HG03378 (cell line): Measurements from ENCODE around the gene POLR3GL.
A peak's percentile ranks its signal among the peaks of the same experiment; 100 is the strongest.
"Not testable (repeated sequence)": the region's sequence is repeated elsewhere in the genome, so short reads cannot be mapped to it uniquely, and the experiment has no call there.

ENCODE experiments used
- ATAC-seq: cut with Tn5 transposase; IDR thresholded peaks from one replicate; pipeline ENCODE4 v1.9.1; 2021; ENCODE audit warnings: mild to moderate bottlenecking, moderate library complexity; ENCODE audit not compliant: unreplicated experiment

The POLR3GL gene, protein sequence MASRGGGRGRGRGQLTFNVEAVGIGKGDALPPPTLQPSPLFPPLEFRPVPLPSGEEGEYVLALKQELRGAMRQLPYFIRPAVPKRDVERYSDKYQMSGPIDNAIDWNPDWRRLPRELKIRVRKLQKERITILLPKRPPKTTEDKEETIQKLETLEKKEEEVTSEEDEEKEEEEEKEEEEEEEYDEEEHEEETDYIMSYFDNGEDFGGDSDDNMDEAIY

DNA sequence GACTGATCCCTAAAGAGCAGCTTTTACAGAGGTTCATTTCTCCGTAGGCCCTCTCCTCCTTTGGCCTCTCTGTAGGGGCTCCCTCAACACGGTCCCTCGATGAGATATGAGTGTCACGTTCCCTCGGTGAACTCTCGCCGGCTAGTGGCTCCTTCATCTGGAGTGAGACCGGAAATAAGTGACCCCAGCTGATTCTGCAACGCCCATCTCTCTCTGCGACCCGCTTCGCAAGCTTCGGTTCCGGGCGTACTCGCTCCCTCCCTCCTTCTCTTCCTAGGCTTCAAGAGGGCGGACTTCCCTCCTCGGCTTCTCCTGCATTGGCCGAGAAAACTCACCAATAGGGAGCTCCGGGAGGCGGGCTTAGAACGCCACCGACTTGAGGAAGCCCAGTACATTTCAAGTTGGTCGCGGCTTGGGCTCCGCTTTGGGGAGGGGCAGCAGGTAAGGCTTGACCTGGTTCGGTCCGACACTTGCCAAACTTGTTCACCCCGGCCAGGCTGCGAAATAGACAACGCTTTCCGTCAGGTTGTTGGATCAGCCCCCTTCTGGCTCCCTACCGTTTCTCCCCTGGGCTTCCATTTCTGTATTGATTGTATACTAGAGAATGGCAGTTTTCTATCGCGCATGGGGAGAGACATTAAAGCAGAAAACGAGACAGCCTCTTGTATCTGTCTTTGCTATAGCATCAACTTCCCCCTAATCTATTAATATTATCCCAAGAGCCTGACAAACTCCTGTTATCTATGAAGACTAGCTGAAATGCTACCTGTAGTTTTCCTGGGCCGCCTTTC is at the start of gene POLR3GL, which contains the start of gene ANKRD34A:
TSS of gene POLR3GL (plus strand) at position 363 of the 791 bp plus-strand sequence. CDS start 10,176 bp downstream, outside the sequence.
TSS of gene ANKRD34A (minus strand) at position 248 of the 791 bp plus-strand sequence. CDS start 2,816 bp downstream, outside the sequence.
- peak; percentile 80 for ATAC-seq

DNA sequence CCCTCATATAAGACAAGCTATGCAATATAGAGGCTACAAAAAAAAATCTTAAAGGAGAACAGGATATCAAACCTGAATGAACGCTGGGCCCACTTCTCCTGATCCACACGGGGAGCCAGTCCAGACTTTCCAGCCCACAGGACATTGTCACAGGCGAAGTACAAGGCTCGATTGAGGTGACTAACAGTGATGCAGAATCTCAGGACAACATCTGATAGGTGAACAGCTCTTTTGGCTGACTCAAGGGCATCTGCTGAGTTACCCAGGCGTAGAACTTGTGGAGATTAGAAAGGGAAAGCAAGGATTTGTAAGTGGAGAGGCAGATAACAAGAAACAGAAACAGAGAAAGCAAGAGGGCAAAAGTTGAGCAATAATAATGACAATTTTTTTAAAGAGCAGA is 47.7 kb upstream of the POLR3GL start:
- ATAC-seq: no peak

DNA sequence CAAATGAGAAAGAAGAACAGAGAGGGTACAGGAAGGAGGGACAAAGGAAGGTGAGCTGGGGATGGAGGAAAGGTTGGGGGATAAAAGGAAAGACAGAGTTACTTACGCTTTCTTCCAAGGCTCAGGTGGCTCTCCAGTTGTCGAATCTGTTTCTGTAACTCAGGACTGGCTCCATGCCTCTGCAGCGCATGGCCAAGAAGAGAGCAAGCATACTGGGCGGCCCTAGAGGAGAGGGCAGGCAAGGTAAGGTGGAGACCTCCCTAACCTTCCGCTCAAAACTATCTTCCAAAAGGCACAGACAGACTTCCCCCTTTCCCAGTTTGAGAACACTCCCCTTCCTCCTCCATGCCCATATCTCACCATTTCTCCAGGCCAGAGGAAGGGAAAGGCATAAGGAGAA is 46.9 kb upstream of the POLR3GL start:
- ATAC-seq: no peak

DNA sequence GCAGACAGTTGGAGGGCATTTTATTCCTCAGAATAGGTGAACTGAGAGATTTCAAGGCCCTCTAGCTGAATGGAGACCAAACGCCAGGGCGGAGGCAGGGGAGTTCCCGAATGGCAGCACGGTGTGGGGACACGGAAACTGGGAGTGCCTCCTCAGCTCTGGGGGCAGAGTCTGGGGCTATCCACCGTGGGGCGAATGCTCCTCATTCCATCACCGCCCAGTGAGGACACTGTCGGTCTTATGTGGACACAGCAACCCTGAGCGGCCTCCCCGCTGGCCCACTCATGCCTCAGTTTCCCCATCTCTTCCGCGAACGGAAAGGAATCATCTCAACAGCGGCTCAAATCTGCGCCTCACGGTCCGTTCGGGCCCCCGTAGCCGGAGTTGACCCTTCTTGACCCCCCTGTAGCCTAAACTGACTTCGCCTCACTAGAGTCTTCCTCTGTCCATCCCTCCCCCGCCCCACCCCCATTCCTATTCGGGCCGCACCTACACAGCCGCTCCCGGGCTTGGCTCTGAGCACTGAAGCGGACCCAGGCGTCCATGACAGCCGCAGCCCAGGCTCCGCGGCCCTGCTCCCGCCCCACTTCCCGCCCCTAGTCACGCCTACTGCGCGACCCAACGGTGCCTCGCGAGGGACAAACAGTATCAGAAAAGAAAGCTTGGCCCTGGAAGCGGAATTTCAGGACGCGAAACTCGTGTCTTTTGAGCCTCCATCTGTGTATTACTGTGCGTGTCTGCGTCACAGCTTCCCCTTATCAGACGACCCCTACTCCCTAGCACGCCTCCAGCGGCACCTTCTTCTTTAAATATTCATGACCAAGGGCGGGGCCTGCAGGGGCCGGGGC is 46.1 kb upstream of the POLR3GL start, which contains the start of gene PEX11B:
TSS of gene PEX11B (minus strand) at position 574 of the 848 bp plus-strand sequence. CDS start at position 545, 29 bp downstream.
- ATAC-seq: peak; percentile 72

DNA sequence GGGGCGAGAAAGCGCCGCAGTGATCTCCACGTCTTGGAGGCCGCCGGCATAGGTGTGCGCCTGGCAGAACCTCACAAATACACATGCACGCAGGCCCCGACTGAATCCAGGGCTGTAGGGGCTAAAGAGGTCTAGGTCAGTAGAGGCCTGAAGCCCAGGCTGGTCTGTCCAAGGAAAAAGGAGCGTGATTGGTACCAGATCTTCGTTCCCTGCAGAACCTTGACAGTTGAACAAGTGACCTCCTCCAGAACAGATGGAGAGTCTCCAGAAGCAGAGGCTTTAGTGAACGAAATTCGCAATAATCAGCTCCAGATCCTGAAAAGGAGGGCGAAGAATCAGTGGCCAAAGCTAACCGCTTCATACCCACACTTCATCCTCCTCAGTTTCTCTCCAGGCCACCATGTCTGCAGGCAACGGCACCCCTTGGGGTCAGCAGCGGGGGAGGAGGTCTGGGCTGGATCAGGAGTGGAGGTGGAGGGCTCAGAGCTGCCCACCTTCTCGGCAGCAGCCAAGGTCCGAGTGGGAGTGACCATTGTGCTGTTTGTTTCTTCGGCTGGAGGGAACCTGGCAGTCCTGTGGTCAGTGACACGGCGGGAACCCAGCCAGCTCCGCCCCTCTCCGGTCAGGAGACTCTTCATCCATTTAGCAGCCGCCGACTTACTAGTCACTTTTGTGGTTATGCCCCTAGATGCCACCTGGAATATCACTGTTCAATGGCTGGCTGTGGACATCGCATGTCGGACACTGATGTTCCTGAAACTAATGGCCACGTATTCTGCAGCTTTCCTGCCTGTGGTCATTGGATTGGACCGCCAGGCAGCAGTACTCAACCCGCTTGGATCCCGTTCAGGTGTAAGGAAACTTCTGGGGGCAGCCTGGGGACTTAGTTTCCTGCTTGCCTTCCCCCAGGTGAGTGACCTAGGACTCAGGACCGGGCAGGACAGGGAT is 45.2 kb upstream of the POLR3GL start:
- ATAC-seq: peak; percentile 28

DNA sequence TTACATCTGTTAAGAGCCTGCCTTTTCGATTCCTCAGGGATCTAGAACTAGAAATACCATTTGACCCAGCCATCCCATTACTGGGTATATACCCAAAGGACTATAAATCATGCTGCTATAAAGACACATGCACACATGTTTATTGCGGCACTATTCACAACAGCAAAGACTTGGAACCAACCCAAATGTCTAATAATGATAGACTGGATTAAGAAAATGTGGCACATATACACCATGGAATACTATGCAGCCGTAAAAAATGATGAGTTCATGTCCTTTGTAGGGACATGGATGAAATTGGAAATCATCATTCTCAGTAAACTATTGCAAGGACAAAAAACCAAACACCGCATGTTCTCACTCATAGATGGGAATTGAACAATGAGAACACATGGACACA is 44.2 kb upstream of the POLR3GL start:
- ATAC-seq: not testable (repeated sequence)

DNA sequence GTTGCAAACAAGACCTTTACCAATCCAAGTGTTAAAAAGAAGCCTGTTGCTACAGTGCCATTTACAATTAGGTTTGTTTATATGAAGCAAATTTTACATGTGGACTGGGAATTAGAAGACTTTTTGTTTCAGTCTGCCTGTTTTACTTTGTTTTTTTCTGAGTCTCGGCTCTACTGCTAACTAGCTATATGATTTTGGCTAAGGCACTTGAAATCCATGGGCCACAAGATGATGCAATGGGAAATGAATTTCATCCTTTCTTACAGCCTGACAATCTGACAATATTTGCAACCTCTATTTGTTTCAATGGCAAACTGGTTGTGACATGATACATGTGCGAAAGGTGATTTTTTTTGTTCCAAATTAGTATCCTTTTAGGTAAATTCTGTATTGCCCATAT is 42.2 kb upstream of the POLR3GL start:
- no peak for ATAC-seq

DNA sequence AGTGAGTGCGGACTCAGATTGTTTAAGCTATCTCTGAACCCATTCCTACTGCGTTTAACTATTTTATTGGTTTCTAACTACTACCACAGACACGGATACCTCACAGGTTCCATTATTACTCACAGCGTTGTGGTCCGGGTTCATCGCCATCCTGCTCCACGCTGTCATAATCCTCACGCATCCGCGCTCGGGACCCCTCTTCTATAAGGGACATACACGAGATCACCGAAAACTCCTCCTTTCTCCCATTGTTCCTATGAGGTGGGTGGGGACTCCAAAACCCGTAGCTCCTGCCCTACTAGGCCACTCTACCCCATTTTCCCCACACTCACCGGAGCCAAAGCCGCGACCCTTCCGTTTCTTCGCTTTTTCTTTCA is 37.8 kb upstream of the POLR3GL start:
- ATAC-seq: no peak

DNA sequence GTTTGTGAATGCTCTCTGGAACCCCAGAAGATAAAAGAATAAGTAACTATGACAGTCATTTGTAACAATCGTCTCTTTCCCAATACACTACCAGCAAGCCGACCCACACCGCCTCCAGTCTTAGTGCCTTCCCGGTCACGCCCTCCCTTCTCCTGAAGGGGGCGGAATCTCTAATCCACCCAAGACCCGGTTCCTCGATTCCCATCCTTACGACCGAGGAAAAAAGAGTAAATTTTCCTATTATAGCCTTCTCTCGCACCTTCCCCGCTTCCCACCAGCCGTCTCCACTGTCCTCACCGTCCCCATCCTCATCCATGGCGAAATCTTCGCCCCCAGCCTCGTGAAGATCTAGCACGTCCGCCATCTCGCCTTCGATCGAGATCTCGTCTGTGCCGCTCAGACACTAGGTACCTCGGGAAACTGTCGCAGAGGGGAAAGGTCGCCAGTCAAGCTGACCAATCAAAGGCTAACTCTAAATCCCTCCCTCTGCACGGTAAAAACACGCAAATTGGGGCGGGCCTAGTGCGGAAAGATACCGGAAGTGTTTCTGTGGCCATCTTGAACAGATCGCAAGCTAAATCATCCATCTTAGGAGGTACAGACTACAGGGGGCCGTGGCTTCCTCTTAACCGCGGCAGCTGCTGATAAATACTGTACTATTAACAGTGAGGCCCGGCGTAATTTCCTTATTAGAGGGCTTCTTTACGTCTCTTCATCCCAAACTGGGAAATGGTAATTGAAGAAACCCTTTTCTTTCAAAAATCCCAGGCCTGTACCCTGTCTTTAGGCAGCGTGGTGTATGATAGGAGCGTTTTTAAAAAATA is 37.2 kb upstream of the POLR3GL start, which contains the start of gene RBM8A:
TSS of gene RBM8A (minus strand) at position 422 of the 824 bp plus-strand sequence. CDS start at position 364, 58 bp downstream.
- peak; percentile 95 for ATAC-seq

DNA sequence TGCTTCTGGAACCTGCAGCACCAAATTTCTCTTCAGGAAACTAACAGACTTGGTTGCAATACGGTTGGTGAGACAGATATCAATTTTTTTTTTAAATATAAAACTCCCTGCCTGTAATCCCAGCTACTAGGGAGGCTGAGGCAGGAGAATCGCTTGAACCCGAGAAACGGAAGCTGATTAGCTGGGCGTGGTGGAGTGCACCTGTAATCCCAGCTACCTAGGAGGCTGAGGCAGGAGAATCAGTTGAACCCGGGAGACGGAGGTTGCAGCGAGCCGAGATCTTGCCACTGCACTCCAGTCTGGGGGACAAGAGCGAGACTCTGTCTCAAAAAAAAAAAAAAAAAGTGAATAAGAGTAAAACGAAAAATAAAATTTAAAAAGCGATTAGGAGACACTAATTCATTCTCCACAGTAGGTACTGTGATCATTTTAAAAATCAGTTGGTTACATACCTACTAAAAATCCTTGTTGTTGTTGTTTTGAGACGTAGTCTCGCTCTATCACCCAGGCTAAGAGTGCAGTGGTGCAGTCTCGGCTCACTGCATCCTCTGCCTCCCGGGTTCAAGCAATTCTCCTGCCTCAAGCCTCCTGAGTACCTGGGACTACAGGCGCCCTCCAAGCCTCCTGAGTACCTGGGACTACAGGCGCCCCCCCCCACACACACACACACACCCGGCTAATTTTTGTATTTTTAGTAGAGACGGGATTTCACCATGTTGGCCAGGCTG is 36.4 kb upstream of the POLR3GL start:
- no peak for ATAC-seq

DNA sequence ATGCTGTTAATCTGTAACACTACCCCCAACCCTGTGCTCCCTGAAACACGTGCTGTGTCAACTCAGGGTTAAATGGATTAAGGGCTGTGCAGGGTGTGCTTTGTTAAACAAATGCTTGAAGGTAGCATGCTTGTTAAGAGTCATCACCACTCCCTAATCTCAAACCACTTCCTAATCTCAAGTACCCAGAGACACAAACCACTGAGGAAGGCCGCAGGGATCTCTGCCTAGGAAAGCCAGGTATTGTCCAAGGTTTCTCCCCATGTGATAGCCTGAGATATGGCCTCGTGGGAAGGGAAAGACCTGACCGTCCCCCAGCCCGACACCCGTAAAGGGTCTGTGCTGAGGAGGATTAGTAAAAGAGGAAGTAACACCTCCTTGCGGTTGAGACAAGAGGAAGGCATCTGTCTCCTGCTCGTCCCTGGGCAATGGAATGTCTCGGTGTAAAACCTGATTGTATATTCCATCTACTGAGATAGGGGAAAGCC is 31.9 kb upstream of the POLR3GL start:
- ATAC-seq: not testable (repeated sequence)

DNA sequence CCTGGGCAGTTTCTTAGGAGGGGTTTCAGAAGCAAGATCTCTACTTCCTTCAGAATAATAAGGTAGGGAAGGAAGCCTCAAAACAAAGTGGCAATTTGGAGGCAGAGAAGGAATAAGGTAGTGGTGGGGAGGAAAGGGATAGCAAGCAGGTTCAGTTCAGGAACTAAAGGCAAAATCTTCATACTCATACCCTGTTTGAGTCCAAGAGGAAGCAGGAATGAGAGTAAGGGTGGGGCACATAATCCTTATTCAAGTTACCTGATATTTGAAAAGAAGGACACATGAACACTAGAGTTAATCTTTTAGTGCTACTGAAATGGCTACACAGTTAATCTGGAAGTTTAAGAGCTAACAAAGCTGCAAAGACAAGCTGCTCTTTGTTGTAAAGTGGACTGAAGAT is 28.8 kb upstream of the POLR3GL start:
- no peak for ATAC-seq

DNA sequence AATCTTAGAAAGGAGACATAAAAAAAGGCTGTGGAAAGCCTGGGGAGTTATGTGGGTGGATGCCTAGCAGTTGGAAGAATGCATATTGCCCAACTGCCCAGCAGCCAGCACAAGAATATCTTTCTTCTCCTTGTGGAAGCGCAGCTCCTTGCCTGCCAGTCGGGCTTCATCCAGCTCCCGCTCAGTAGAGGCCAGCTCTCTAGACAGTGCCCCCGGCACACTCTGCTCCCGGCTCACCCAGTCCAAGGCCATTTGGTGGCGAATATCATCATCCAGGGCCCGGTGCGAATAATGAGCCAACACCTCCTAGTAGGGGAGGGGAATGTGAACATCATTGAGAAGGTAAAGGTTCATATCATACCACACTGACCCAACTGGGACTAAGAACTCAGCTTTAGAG is 28.2 kb upstream of the POLR3GL start:
- no peak for ATAC-seq

DNA sequence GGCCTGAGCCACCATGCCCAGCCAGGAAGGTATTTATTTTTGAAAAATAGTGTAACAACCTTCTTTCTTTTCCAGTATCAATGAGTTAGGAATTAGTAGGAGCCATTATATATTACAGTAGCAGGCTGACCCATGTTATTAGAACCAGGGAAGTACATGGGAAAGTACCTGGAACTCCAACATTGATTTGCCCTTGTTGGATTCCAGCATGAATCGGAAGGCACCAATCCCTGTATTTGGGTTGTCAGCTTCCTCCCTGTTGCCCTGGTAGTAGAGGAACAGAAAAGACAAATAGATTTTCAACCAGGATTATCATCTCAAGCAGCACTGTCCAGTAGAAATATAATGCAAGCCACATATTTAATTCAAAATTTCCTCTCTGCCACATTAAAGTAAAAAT is 27.1 kb upstream of the POLR3GL start:
- ATAC-seq: no peak

DNA sequence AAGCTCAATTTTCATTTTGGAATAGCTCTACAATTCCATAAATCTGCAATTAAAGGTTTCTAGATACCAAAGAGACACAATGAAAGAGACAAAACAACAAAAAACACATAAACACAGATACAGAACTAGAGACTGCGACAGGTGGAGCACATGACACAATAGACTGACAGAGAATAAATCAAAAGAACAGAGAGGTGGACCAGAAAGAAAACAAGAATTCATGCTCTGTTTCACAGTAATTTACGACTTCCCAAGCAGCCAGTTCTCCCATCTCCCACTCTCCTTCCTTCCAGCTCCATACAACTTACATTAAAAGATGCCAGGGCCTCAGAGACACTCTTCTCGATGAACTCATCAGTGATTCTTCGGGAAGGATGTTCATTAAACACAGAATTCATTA is 22.1 kb upstream of the POLR3GL start:
- no peak for ATAC-seq

DNA sequence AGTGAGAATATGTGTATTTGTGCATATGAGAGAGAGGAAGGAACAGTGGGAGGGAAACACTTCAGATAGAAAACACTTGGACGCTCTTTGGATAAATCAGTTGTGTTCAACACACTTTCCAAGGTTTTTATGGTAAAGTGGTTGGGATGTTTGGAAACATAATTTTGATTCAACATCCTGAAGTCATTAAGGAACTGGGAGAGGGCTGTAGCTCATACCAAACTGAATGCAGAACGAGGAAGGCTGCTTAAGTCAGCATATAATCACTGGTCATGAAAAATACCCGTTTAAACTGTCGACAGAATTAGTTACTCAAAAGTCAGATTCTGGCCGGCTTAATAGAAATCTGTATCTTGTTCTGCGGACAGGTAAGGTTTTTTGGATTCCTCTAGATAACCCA is 21.6 kb upstream of the POLR3GL start:
- ATAC-seq: no peak

DNA sequence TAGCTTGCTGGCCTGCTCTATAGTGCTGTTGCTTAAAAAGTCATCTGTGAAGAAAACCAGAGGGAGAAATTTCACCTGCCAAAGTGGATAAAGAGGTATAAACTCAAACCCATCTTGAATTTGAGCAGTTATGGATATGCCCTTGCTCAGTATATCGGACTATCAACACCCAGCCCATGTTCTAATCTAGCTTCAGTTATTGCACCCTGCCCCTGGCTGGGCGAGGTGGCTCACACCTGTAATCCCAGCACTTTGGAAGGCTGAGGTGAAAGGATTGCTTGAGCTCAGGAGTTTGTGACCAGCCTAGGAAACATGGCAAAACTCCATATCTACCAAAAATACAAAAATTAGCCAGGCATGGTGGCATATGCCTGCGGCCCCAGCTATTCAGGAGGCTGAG is 20.0 kb upstream of the POLR3GL start:
- no peak for ATAC-seq

DNA sequence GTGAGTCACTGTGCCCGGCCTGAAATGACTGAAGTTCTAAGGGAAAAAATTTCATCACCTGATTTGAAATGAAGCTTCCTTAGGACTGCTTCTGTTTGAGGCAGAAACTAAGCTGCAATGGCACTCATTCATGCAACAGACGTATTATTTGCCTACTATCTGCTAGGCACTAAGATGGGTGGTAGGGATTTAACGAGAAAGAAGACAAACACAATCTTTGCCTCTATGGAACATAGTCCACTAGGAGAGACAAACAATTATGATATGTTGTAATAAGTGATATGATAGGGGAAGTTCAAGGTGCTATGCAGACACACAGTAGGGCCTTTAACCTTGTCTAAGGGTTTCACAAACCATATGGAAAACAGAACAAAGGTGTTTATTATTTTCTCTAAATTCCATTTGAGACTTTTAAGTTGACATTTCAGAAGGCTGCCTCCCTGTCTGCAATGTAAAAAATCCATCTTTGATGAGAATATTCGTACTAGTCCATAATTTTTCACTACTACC is 18.0 kb upstream of the POLR3GL start:
- ATAC-seq: no peak
